GM12878 (cell line): ENCODE data around the gene MARCHF2. TPM values are rescaled to one million over a fixed set of nuclear protein-coding genes. Genes with fewer than 3 reads are reported as not detected.

Source experiments
- ATAC-seq: fragments of 200-7000 bp; cut with Tn5 transposase; 3 replicates; pipeline ENCODE4 v1.9.1; 2020; ENCODE audit warnings: mild to moderate bottlenecking, moderate library complexity
- BruUV-seq: library from RNA; stranded (reverse); fragments of 400-500 nt; replicated peaks from 2 replicates; lab custom pipeline; 2021; lab: Mats Ljungman, UMichigan
- CTCF ChIA-PET: fragments of 300-600 bp; sonication (Branson Sonifier 250); formaldehyde crosslinking; extraction: SDS; loops from one replicate; lab custom pipeline; 2021; ENCODE audit warnings: inconsistent platforms; lab: Yijun Ruan, JAX
- POLR2A ChIA-PET: fragments of 350-600 bp; formaldehyde crosslinking; extraction: SDS; loops from one replicate; lab custom pipeline; 2021; ENCODE audit warnings: inconsistent platforms; lab: Charles Lee
- RAD21 ChIA-PET: fragments of 300-600 bp; sonication (Branson Sonifier 250); formaldehyde crosslinking; loops from one replicate; lab custom pipeline; 2023; ENCODE audit warnings: antibody characterized with exemption; ENCODE audit not compliant: unreplicated experiment; lab: Charles Lee
- SMC1A ChIA-PET: fragments of 300-600 bp; sonication (Branson Sonifier 250); formaldehyde crosslinking; loops from one replicate; lab custom pipeline; 2023; ENCODE audit not compliant: unreplicated experiment, uncharacterized antibody; lab: Charles Lee
- DNase-seq: peaks from one replicate; pipeline ENCODE4 v3.0.0-alpha.2; 2011; ENCODE audit warnings: low read depth, low spot score
- FAIRE-seq: peaks from 3 replicates; lab custom pipeline; 2011; peaks lifted over from hg19 to GRCh38; lab: Jason Lieb, UNC
- H2AFZ ChIP-seq: 2 replicates; pipeline ENCODE4 v1.6.0; 2011; ENCODE audit warnings: low read depth, low read length, control low read depth; ENCODE audit not compliant: control insufficient read depth
- H3K27ac ChIP-seq: 2 replicates; pipeline ENCODE4 v1.5.1; 2011; ENCODE audit warnings: control low read depth; ENCODE audit not compliant: control insufficient read depth, insufficient read depth
- H3K27me3 ChIP-seq, 2 experiments: replicated peaks in 1 of 2; 2 replicates each; pipeline versions ENCODE4 v1.6.0 to v1.6.1; 2011; ENCODE audit warnings: low read length in 1 of 2; ENCODE audit not compliant: control insufficient read depth in 2 of 2, insufficient read depth in 2 of 2
- H3K36me3 ChIP-seq, 2 experiments: 2 replicates each; pipeline ENCODE4 v1.5.1; 2011; ENCODE audit warnings: low read length in 1 of 2; ENCODE audit not compliant: control insufficient read depth in 2 of 2, insufficient read depth in 2 of 2
- H3K4me1 ChIP-seq: 2 replicates; pipeline ENCODE4 v1.6.1; 2011; ENCODE audit warnings: mild to moderate bottlenecking, low read length, moderate library complexity, mixed read lengths; ENCODE audit not compliant: control insufficient read depth, insufficient read depth
- H3K4me2 ChIP-seq: 2 replicates; pipeline ENCODE4 v1.6.0; 2011; ENCODE audit warnings: control low read depth; ENCODE audit not compliant: control insufficient read depth, insufficient read depth
- H3K4me3 ChIP-seq: fragments of 200-600 bp; sonication (generic); 2 replicates; pipeline ENCODE4 v1.5.1; 2016
- H3K79me2 ChIP-seq: 2 replicates; pipeline ENCODE4 v1.6.0; 2011; ENCODE audit warnings: low read length; ENCODE audit not compliant: control insufficient read depth, insufficient read depth
- H3K9ac ChIP-seq: 2 replicates; pipeline ENCODE4 v1.8.0; 2011; ENCODE audit warnings: low read length, control low read depth, mixed read lengths; ENCODE audit not compliant: control insufficient read depth, insufficient read depth
- H3K9me3 ChIP-seq: replicated peaks from 3 replicates; pipeline ENCODE4 v1.5.1; 2011; ENCODE audit warnings: mild to moderate bottlenecking, low read length; ENCODE audit not compliant: control insufficient read depth, insufficient read depth
- H4K20me1 ChIP-seq: 2 replicates; pipeline ENCODE4 v1.6.0; 2011; ENCODE audit not compliant: control insufficient read depth, insufficient read depth
- EGR1 ChIP-seq, 2 experiments: IDR thresholded peaks; 1 replicate in 1 of 2; 2 replicates in 1 of 2; pipeline ENCODE4 v1.6.1; 2011 to 2012; ENCODE audit warnings: low read depth in 2 of 2, low read length in 2 of 2, borderline replicate concordance in 1 of 2, mild to moderate bottlenecking in 1 of 2, moderate library complexity in 1 of 2
- ETV6 ChIP-seq, 2 experiments: fragments of 450-650 bp in 1 of 2; IDR thresholded peaks in 1 of 2; conservative IDR thresholded peaks in 1 of 2; 2 replicates each; pipeline ENCODE4 v1.6.1; 2014; ENCODE audit warnings: antibody characterized with exemption in 1 of 2, borderline replicate concordance in 1 of 2, low read depth in 1 of 2, mild to moderate bottlenecking in 1 of 2, moderate library complexity in 1 of 2
- FOS ChIP-seq: IDR thresholded peaks from 3 replicates; pipeline ENCODE4 v1.6.1; 2011; ENCODE audit warnings: borderline replicate concordance; ENCODE audit not compliant: insufficient read length; ENCODE audit errors: extremely low read depth
- HDGF ChIP-seq: fragments of 450-650 bp; IDR thresholded peaks from 2 replicates; pipeline ENCODE4 v1.6.1; 2016; ENCODE audit warnings: antibody characterized with exemption
- LARP7 ChIP-seq: fragments of 450-650 bp; IDR thresholded peaks from 2 replicates; pipeline ENCODE4 v1.6.1; 2017; ENCODE audit warnings: mild to moderate bottlenecking
- NBN ChIP-seq: fragments of 450-650 bp; IDR thresholded peaks from 2 replicates; pipeline ENCODE4 v1.6.1; 2016
- NR2F1 ChIP-seq: fragments of 450-650 bp; conservative IDR thresholded peaks from 2 replicates; pipeline ENCODE4 v1.6.1; 2017; ENCODE audit warnings: mild to moderate bottlenecking
- POU2F2 ChIP-seq: IDR thresholded peaks from 3 replicates; pipeline ENCODE4 v1.6.1; 2011; ENCODE audit warnings: low read depth, mild to moderate bottlenecking, low read length, borderline replicate concordance
- RAD21 ChIP-seq: IDR thresholded peaks from 2 replicates; pipeline ENCODE4 v1.6.1; 2011; ENCODE audit warnings: mild to moderate bottlenecking, low read depth, low read length, moderate library complexity; ENCODE audit not compliant: insufficient read depth
- RUNX3 ChIP-seq: IDR thresholded peaks from 2 replicates; pipeline ENCODE4 v1.6.1; 2012; ENCODE audit warnings: low read length, inconsistent platforms
- SMARCA5 ChIP-seq: fragments of 450-650 bp; IDR thresholded peaks from 2 replicates; pipeline ENCODE4 v1.6.1; 2017; ENCODE audit warnings: mild to moderate bottlenecking
- SMC3 ChIP-seq: IDR thresholded peaks from 2 replicates; pipeline ENCODE4 v1.6.1; 2011; ENCODE audit warnings: low read length, improper control_type of control experiment, borderline replicate concordance
- SREBF1 ChIP-seq: IDR thresholded peaks from 2 replicates; pipeline ENCODE4 v1.6.1; 2012; ENCODE audit warnings: mild to moderate bottlenecking, low read length
- SRF ChIP-seq, 2 experiments: IDR thresholded peaks; 2 replicates each; pipeline ENCODE4 v1.6.1; 2011; ENCODE audit warnings: low read depth in 2 of 2, low read length in 2 of 2, mild to moderate bottlenecking in 1 of 2, moderate library complexity in 1 of 2
- STAT1 ChIP-seq: fragments of 450-650 bp; conservative IDR thresholded peaks from 2 replicates; pipeline ENCODE4 v1.6.1; 2014; ENCODE audit warnings: antibody characterized with exemption, mild to moderate bottlenecking
- SUZ12 ChIP-seq: fragments of 200-600 bp; sonication (generic); IDR thresholded peaks from one replicate; pipeline ENCODE4 v1.6.1; 2018; ENCODE audit warnings: antibody characterized with exemption, mild to moderate bottlenecking; ENCODE audit not compliant: unreplicated experiment
- TCF12 ChIP-seq: IDR thresholded peaks from 2 replicates; pipeline ENCODE4 v1.6.1; 2011; ENCODE audit warnings: low read depth, mild to moderate bottlenecking, low read length
- YY1 ChIP-seq: IDR thresholded peaks from 2 replicates; pipeline ENCODE4 v1.6.1; 2011; ENCODE audit warnings: low read depth, mild to moderate bottlenecking, low read length
- ZNF592 ChIP-seq: fragments of 450-650 bp; IDR thresholded peaks from 2 replicates; pipeline ENCODE4 v1.6.1; 2017; ENCODE audit warnings: mild to moderate bottlenecking, moderate library complexity
- WGBS: methylation state at CpG from one replicate; pipeline ENCODE4 v1.1.6; 2016; ENCODE audit warnings: low lambda C conversion rate; ENCODE audit not compliant: insufficient replicate concordance, insufficient coverage; ENCODE audit errors: missing lambda C conversion rate; 5-methylcytosine and 5-hydroxymethylcytosine counted together
- in situ Hi-C: fragments of 300-500 bp; cut with MboI; formaldehyde crosslinking; loops from 9 replicates; pipeline ENCODE4 v1.14.3; 2018; ENCODE audit warnings: mixed read lengths
- intact Hi-C: fragments of 100-400 bp; cut with micrococcal nuclease; formaldehyde crosslinking; loops from one replicate; pipeline ENCODE4 v1.14.2; 2022; ENCODE audit not compliant: unreplicated experiment
- polyA plus RNA-seq, 11 experiments: library from polyadenylated mRNA; depleted of rRNA in 4 of 11; unstranded in 6 of 11; stranded (reverse) in 5 of 11; fragments of >200 nt; fragmentation: Nextera tagmentation in 4 of 11; fragmentation: Illumina TruSeq in 1 of 11; extraction: Ambion mirVana in 4 of 11; extraction: Trizol in 1 of 11; gene quantifications; 1 replicate in 1 of 11; 2 replicates in 10 of 11; pipeline versions ENCODE4 v1.2.1 to v1.2.3, GENCODE V29; 2011 to 2016; ENCODE audit warnings: inconsistent platforms in 2 of 11, missing spikeins in 2 of 11, low read depth in 1 of 11
- total RNA-seq, 4 experiments: library from RNA; depleted of rRNA in 3 of 4; stranded (reverse); fragments of >200 nt in 3 of 4; fragmentation: Illumina TruSeq in 1 of 4; extraction: Trizol in 1 of 4; gene quantifications; 2 replicates each; pipeline versions ENCODE4 v1.2.1 to v1.2.3, GENCODE V29; 2013 to 2021
- TF ChIP-seq, protein P1 (sequence below): IDR thresholded peaks from 2 replicates; pipeline ENCODE4 v1.6.1; 2011; ENCODE audit warnings: low read depth, low read length, improper control_type of control experiment, borderline replicate concordance

The MARCHF2 gene
- total and polyA plus RNA-seq, 10 of the 15 experiments (the other 5 are each of a cell fraction or from before 2014, with no cell fraction given) = 1.6 to 30.3 (median 10.8) TPM

- FAIRE-seq = peak; percentile 66
- H4K20me1 ChIP-seq = no peaks in the 10 kb centered on the region; the same call in 1 of the 2 replicates
- BruUV-seq = no TSS peak
- no peak overlapping the region for H3K9ac ChIP-seq
- peaks cover 25% of the 10 kb centered on the region for H3K79me2 ChIP-seq
- H3K4me2 ChIP-seq = no peak overlapping the region
- WGBS = 25% methylated on average over 15 of the region's 22 CpGs
- no peak overlapping the region for H3K4me3 ChIP-seq
- H3K9me3 ChIP-seq = no peaks in the 10 kb centered on the region
- ChIA-PET CTCF (interaction anchor here (1.0 to 3.0 kb wide), 4 partner anchors 42 to 127 kb away, joined by 4 to 18 read pairs (median 5); no protein-coding TSS in a partner anchor), POLR2A (no interaction called here), SMC1A (interaction anchor here (0.8 to 1.1 kb wide), 2 partner anchors 7 to 43 kb away, joined by 3 read pairs; no protein-coding TSS in a partner anchor), RAD21 (no interaction called here)
- peaks cover 3 to 10% of the 10 kb centered on the region in 2 experiments; a peak in 3 of 4 replicates for H3K36me3 ChIP-seq
- in situ Hi-C loops (no loop called here), intact Hi-C loops (loop anchor here (1.0 to 5.0 kb wide), 2 partner anchors 42 to 129 kb away; no protein-coding TSS in a partner anchor)
- peaks cover 8% of the 10 kb centered on the region; the same call in 1 of the 2 replicates for H3K4me1 ChIP-seq
- no peaks in the 10 kb centered on the region for H3K27me3 ChIP-seq
- peak; percentile 98 for ATAC-seq
- H3K27ac ChIP-seq = no peak overlapping the region
- peak; percentile 55 for DNase-seq
- H2AFZ ChIP-seq = no peak overlapping the region
- TF ChIP-seq SRF (IDR thresholded peaks at IDR 0.05; ENCODE audit: low read depth in 2 of 2, low read length in 2 of 2) = no peak
- 0 out of 2 replicates have a peak, but pooled peaks have one; percentile 16 for TF ChIP-seq TCF12
- TF ChIP-seq LARP7 = peak; percentile 20; the same call in 1 of the 2 replicates
- peak; percentile 64; the same call in 1 of the 2 replicates for TF ChIP-seq HDGF
- peak; percentile 92 for TF ChIP-seq SMC3
- TF ChIP-seq FOS = no peak
- 0 out of 3 replicates have a peak, but pooled peaks of 1 of the 2 experiments have one; percentile 5 for TF ChIP-seq EGR1 (IDR thresholded peaks at IDR 0.05; ENCODE audit: borderline replicate concordance in 1 of 2, low read depth in 2 of 2, low read length in 2 of 2)
- peak; percentile 59 for TF ChIP-seq RAD21
- TF ChIP-seq STAT1 = no peak
- TF ChIP-seq, protein P1, sequence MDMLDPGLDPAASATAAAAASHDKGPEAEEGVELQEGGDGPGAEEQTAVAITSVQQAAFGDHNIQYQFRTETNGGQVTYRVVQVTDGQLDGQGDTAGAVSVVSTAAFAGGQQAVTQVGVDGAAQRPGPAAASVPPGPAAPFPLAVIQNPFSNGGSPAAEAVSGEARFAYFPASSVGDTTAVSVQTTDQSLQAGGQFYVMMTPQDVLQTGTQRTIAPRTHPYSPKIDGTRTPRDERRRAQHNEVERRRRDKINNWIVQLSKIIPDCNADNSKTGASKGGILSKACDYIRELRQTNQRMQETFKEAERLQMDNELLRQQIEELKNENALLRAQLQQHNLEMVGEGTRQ = no peak
- 0 out of 2 replicates have a peak, but pooled peaks have one; percentile 53 for TF ChIP-seq YY1
- peak; percentile 59 for TF ChIP-seq RUNX3
- TF ChIP-seq SMARCA5 = peak; percentile 81
- no peak for TF ChIP-seq ETV6 (conservative IDR thresholded peaks at IDR 0.05 in 1 of 2, IDR thresholded peaks at IDR 0.05 in 1 of 2; ENCODE audit: borderline replicate concordance in 1 of 2, low read depth in 1 of 2)
- TF ChIP-seq NR2F1 = no peak
- peak; percentile 54; the same call in 1 of the 2 replicates for TF ChIP-seq NBN
- no peak for TF ChIP-seq SREBF1
- no peak for TF ChIP-seq POU2F2
- no peak for TF ChIP-seq ZNF592
- TF ChIP-seq SUZ12 = no peak
Observed at GRCh38 chr19:8396563-8397203, 16.4 kb upstream of the MARCHF2 start.
